WTC11 (cell line): ENCODE data around the gene SPHK1.

Experiments used
- ATF6 ChIP-seq: sonication (generic); formaldehyde crosslinking; IDR thresholded peaks from 2 replicates; pipeline ENCODE4 v1.8.1; 2023; ENCODE audit warnings: mild to moderate bottlenecking, missing genetic modification reagents
- CTCF ChIP-seq: fragments of 200-600 bp; IDR thresholded peaks from 2 replicates; pipeline ENCODE4 v1.8.0; 2022; ENCODE audit warnings: antibody characterized with exemption
- ERG ChIP-seq: fragments of 250-450 bp; sonication (Bioruptor Pico); IDR thresholded peaks from 2 replicates; pipeline ENCODE4 v1.8.0; 2021; ENCODE audit warnings: mild to moderate bottlenecking
- GTF2I ChIP-seq: fragments of 250-450 bp; sonication (Bioruptor Pico); conservative IDR thresholded peaks from 2 replicates; pipeline ENCODE4 v1.4.0; 2021; ENCODE audit warnings: mild to moderate bottlenecking
- IRF2 ChIP-seq: sonication (generic); formaldehyde crosslinking; IDR thresholded peaks from 2 replicates; pipeline ENCODE4 v1.8.0; 2022; ENCODE audit warnings: low read depth, missing genetic modification reagents, borderline replicate concordance
- KAT7 ChIP-seq: sonication (generic); formaldehyde crosslinking; IDR thresholded peaks from 2 replicates; pipeline ENCODE4 v1.8.1; 2023; ENCODE audit warnings: missing genetic modification reagents, mild to moderate bottlenecking, borderline replicate concordance
- MAX ChIP-seq: sonication (generic); formaldehyde crosslinking; IDR thresholded peaks from 2 replicates; pipeline ENCODE4 v1.8.0; 2022; ENCODE audit warnings: mild to moderate bottlenecking, missing genetic modification reagents
- MLX ChIP-seq: sonication (generic); formaldehyde crosslinking; IDR thresholded peaks from 2 replicates; pipeline ENCODE4 v1.8.1; 2023; ENCODE audit warnings: mild to moderate bottlenecking, missing genetic modification reagents, moderate library complexity
- NR1H2 ChIP-seq: sonication (generic); formaldehyde crosslinking; IDR thresholded peaks from 2 replicates; pipeline ENCODE4 v1.9.0; 2021; ENCODE audit warnings: mild to moderate bottlenecking, moderate library complexity, missing genetic modification reagents
- SOX15 ChIP-seq: fragments of 250-450 bp; sonication (Bioruptor Pico); IDR thresholded peaks from 2 replicates; pipeline ENCODE4 v1.9.0; 2021; ENCODE audit warnings: mild to moderate bottlenecking
- SP1 ChIP-seq: sonication (generic); formaldehyde crosslinking; conservative IDR thresholded peaks from 2 replicates; pipeline ENCODE4 v1.8.1; 2022; ENCODE audit warnings: missing genetic modification reagents
- USF2 ChIP-seq: sonication (generic); formaldehyde crosslinking; IDR thresholded peaks from 2 replicates; pipeline ENCODE4 v1.8.1; 2023; ENCODE audit warnings: mild to moderate bottlenecking, missing genetic modification reagents, moderate library complexity
- ZNF281 ChIP-seq: sonication (generic); formaldehyde crosslinking; IDR thresholded peaks from 2 replicates; pipeline ENCODE4 v1.8.0; 2023; ENCODE audit warnings: mild to moderate bottlenecking, missing genetic modification reagents

- no peak for TF ChIP-seq CTCF
- no peak for TF ChIP-seq NR1H2
- no peak for TF ChIP-seq ATF6 (CRISPR knock-in tag)
- TF ChIP-seq IRF2 (CRISPR knock-in tag), result no peak
- TF ChIP-seq USF2, result no peak
- TF ChIP-seq MAX, result no peak
- no peak for TF ChIP-seq ZNF281 (CRISPR knock-in tag)
- no peak for TF ChIP-seq SP1 (CRISPR knock-in tag)
- TF ChIP-seq ERG (CRISPR knock-in tag), result no peak
- TF ChIP-seq GTF2I (CRISPR knock-in tag), result no peak
- TF ChIP-seq KAT7, result no peak
- no peak for TF ChIP-seq MLX (CRISPR knock-in tag)
- TF ChIP-seq SOX15 (CRISPR knock-in tag), result no peak
Observed at GRCh38 chr17:76381633-76382350, 2.6 kb upstream of the SPHK1 start.
